ENCODE measurements around the gene G6PC1. TPM values are rescaled to one million over a fixed set of nuclear protein-coding genes. Genes with fewer than 3 reads are reported as not detected.
"Not testable (repeated sequence)": the region's sequence is repeated elsewhere in the genome, so short reads cannot be mapped to it uniquely, and the experiment has no call there.

Gene G6PC1
- total RNA-seq (not detected), polyA plus RNA-seq (not detected)

GRCh38 chr17:42900460-42901331 lies at the start of gene G6PC1:
G6PC1 (plus strand) TSS chr17:42900799; CDS start chr17:42900877, 78 bp downstream.
- H3K27me3 ChIP-seq (ENCODE audit: insufficient read depth, low read length, poor library complexity, severe bottlenecking) = peaks cover 4% of the 10 kb centered on the region
- H3K27me3 Mint-ChIP-seq = peaks cover 23 to 50% of the 10 kb centered on the region in 2 donors
- POLR2A ChIA-PET = no interaction called here
- no peaks in the 10 kb centered on the region for H3K4me1 Mint-ChIP-seq
- no peaks in the 10 kb centered on the region for H3K36me3 Mint-ChIP-seq
- H3K27ac Mint-ChIP-seq = no peak within 1 kb of the TSS
- no peaks in the 10 kb centered on the region for H3K36me3 ChIP-seq (ENCODE audit: insufficient read depth, low read length)
- no peaks in the 10 kb centered on the region for H3K9me3 Mint-ChIP-seq
- no peak within 1 kb of the TSS for H3K27ac ChIP-seq (ENCODE audit: low read depth, low read length)
- H3K4me3 Mint-ChIP-seq = no peak within 1 kb of the TSS
- H3K4me1 ChIP-seq (ENCODE audit: insufficient read depth, low read length) = no peaks in the 10 kb centered on the region
- no peak within 1 kb of the TSS for H3K4me3 ChIP-seq (ENCODE audit: low read length)
- no peak for DNase-seq
- CTCF ChIA-PET = no interaction called here
- no peaks in the 10 kb centered on the region for H3K9me3 ChIP-seq (ENCODE audit: low read length)

DNA sequence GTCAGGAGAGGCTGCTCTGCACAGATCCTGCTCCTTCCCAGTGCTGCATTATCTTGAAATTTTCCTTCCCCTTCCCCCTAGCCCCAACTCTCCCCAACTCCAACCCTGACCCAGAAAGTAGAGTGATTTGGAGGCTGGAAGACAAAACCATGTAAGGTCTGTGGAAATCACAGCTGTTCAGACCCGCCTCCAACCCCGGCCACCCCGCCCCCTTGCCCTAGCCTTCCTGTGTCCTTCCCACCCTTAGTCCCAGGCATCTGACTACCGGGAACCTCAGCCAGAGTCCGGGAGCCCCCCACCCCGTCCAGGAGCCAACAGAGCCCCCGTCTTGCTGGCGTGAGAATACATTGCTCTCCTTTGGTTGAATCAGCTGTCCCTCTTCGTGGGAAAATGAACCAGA lies 49.6 kb upstream of the G6PC1 start, which contains the start of gene AOC3:
Gene AOC3, plus strand, starts transcription at position 246 of the 400 bp plus-strand sequence. Its CDS starts 145 bp downstream, at position 391.
- no peak within 1 kb of the TSS for H3K27ac ChIP-seq (ENCODE audit: low read depth, low read length)
- no peak for DNase-seq
- H3K4me3 ChIP-seq (ENCODE audit: low read length) = no peak within 1 kb of the TSS
- no peaks in the 10 kb centered on the region for H3K9me3 ChIP-seq (ENCODE audit: low read length)
- H3K27me3 ChIP-seq (ENCODE audit: insufficient read depth, low read length, poor library complexity, severe bottlenecking) = no peaks in the 10 kb centered on the region
- peaks cover 7 to 13% of the 10 kb centered on the region in 2 donors for H3K27me3 Mint-ChIP-seq
- no peaks in the 10 kb centered on the region for H3K4me1 ChIP-seq (ENCODE audit: insufficient read depth, low read length)
- H3K27ac Mint-ChIP-seq = no peak within 1 kb of the TSS
- CTCF ChIA-PET = no interaction called here
- peaks cover 0 to 4% (median 0%) of the 10 kb centered on the region in 3 donors for H3K36me3 Mint-ChIP-seq
- H3K36me3 ChIP-seq (ENCODE audit: insufficient read depth, low read length) = no peaks in the 10 kb centered on the region
- POLR2A ChIA-PET = interaction anchor here (0.6 kb wide), 1 partner anchor 26 kb away, joined by 3 read pairs; no protein-coding TSS in a partner anchor
- H3K4me3 Mint-ChIP-seq = no peak within 1 kb of the TSS
- H3K4me1 Mint-ChIP-seq = peaks cover 0 to 6% (median 2%) of the 10 kb centered on the region in 3 donors
- H3K9me3 Mint-ChIP-seq = no peaks in the 10 kb centered on the region

GRCh38 chr17:42851371-42852240 lies 49.0 kb upstream of the G6PC1 start:
- H3K9me3 ChIP-seq (ENCODE audit: low read length); H3K9me3 Mint-ChIP-seq; H3K4me3 ChIP-seq (ENCODE audit: low read length); H3K27ac Mint-ChIP-seq; H3K4me1 Mint-ChIP-seq; H3K27ac ChIP-seq (ENCODE audit: low read depth, low read length); H3K36me3 ChIP-seq (ENCODE audit: insufficient read depth, low read length); H3K4me3 Mint-ChIP-seq; DNase-seq; CTCF ChIA-PET; H3K36me3 Mint-ChIP-seq; H3K27me3 ChIP-seq (ENCODE audit: insufficient read depth, low read length, poor library complexity, severe bottlenecking); H3K4me1 ChIP-seq (ENCODE audit: insufficient read depth, low read length): not testable (repeated sequence)
- peaks cover 7 to 13% of the 10 kb centered on the region in 2 donors for H3K27me3 Mint-ChIP-seq
- POLR2A ChIA-PET = interaction anchor here (0.6 kb wide), 1 partner anchor 26 kb away, joined by 3 read pairs; no protein-coding TSS in a partner anchor

DNA sequence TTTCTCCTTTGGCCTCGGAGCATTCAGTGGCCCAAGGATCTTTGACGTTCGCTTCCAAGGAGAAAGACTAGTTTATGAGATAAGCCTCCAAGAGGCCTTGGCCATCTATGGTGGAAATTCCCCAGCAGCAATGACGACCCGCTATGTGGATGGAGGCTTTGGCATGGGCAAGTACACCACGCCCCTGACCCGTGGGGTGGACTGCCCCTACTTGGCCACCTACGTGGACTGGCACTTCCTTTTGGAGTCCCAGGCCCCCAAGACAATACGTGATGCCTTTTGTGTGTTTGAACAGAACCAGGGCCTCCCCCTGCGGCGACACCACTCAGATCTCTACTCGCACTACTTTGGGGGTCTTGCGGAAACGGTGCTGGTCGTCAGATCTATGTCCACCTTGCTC lies 48.2 kb upstream of the G6PC1 start:
- Histone ChIP-seq H3K27ac (ENCODE audit: low read depth, low read length) (no peak overlapping the region), H3K36me3 (ENCODE audit: insufficient read depth, low read length) (no peaks in the 10 kb centered on the region), H3K4me1 (ENCODE audit: insufficient read depth, low read length) (no peaks in the 10 kb centered on the region), H3K9me3 (ENCODE audit: low read length) (no peaks in the 10 kb centered on the region), H3K27me3 (ENCODE audit: insufficient read depth, low read length, poor library complexity, severe bottlenecking) (no peaks in the 10 kb centered on the region), H3K4me3 (ENCODE audit: low read length) (no peak overlapping the region)
- H3K9me3 Mint-ChIP-seq = no peaks in the 10 kb centered on the region
- H3K4me1 Mint-ChIP-seq = no peaks in the 10 kb centered on the region
- DNase-seq = no peak
- H3K27me3 Mint-ChIP-seq = peaks cover 7 to 19% of the 10 kb centered on the region in 2 donors
- CTCF ChIA-PET = no interaction called here
- no peak overlapping the region for H3K27ac Mint-ChIP-seq
- no peaks in the 10 kb centered on the region for H3K36me3 Mint-ChIP-seq
- POLR2A ChIA-PET = no interaction called here
- no peak overlapping the region for H3K4me3 Mint-ChIP-seq

GRCh38 chr17:42853004-42853403 lies 47.6 kb upstream of the G6PC1 start:
- no peak for DNase-seq
- POLR2A ChIA-PET = no interaction called here
- CTCF ChIA-PET = no interaction called here
- H3K9me3 ChIP-seq (ENCODE audit: low read length) = no peaks in the 10 kb centered on the region
- H3K27me3 Mint-ChIP-seq = peaks cover 7 to 19% of the 10 kb centered on the region in 2 donors
- no peaks in the 10 kb centered on the region for H3K27me3 ChIP-seq (ENCODE audit: insufficient read depth, low read length, poor library complexity, severe bottlenecking)
- no peaks in the 10 kb centered on the region for H3K36me3 ChIP-seq (ENCODE audit: insufficient read depth, low read length)
- no peak overlapping the region for H3K27ac Mint-ChIP-seq
- no peak overlapping the region for H3K27ac ChIP-seq (ENCODE audit: low read depth, low read length)
- H3K9me3 Mint-ChIP-seq = no peaks in the 10 kb centered on the region
- H3K4me1 ChIP-seq (ENCODE audit: insufficient read depth, low read length) = no peaks in the 10 kb centered on the region
- H3K36me3 Mint-ChIP-seq = no peaks in the 10 kb centered on the region
- no peak overlapping the region for H3K4me3 ChIP-seq (ENCODE audit: low read length)
- no peaks in the 10 kb centered on the region for H3K4me1 Mint-ChIP-seq
- no peak overlapping the region for H3K4me3 Mint-ChIP-seq

DNA sequence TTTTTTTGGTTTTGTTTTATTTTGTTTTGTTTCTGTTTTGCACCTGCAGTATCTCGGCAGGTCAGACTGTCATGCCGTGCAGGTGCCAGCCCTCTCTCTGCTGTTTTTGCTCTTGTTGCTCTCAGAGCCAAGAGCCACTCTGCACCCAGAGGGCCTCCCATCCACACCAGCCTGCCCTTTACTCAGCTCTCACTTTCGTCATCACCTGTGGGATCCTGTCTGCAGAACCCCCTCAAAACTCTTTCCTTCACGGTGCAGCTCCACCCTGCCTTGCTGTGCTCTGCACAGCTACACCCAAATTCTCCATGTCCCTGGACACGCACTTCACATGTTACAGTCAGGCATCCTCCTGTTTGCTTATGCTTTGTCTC lies 47.0 kb upstream of the G6PC1 start:
- H3K4me3 Mint-ChIP-seq = no peak overlapping the region
- H3K9me3 ChIP-seq (ENCODE audit: low read length) = no peaks in the 10 kb centered on the region
- ChIA-PET CTCF (no interaction called here), POLR2A (no interaction called here)
- H3K36me3 Mint-ChIP-seq = no peaks in the 10 kb centered on the region
- H3K4me1 ChIP-seq (ENCODE audit: insufficient read depth, low read length) = no peaks in the 10 kb centered on the region
- H3K27me3 ChIP-seq (ENCODE audit: insufficient read depth, low read length, poor library complexity, severe bottlenecking) = no peaks in the 10 kb centered on the region
- no peaks in the 10 kb centered on the region for H3K9me3 Mint-ChIP-seq
- no peaks in the 10 kb centered on the region for H3K4me1 Mint-ChIP-seq
- H3K4me3 ChIP-seq (ENCODE audit: low read length) = no peak overlapping the region
- H3K27ac Mint-ChIP-seq = no peak overlapping the region
- DNase-seq = no peak
- H3K27ac ChIP-seq (ENCODE audit: low read depth, low read length) = no peak overlapping the region
- no peaks in the 10 kb centered on the region for H3K36me3 ChIP-seq (ENCODE audit: insufficient read depth, low read length)
- H3K27me3 Mint-ChIP-seq = peaks cover 7 to 19% of the 10 kb centered on the region in 2 donors

DNA sequence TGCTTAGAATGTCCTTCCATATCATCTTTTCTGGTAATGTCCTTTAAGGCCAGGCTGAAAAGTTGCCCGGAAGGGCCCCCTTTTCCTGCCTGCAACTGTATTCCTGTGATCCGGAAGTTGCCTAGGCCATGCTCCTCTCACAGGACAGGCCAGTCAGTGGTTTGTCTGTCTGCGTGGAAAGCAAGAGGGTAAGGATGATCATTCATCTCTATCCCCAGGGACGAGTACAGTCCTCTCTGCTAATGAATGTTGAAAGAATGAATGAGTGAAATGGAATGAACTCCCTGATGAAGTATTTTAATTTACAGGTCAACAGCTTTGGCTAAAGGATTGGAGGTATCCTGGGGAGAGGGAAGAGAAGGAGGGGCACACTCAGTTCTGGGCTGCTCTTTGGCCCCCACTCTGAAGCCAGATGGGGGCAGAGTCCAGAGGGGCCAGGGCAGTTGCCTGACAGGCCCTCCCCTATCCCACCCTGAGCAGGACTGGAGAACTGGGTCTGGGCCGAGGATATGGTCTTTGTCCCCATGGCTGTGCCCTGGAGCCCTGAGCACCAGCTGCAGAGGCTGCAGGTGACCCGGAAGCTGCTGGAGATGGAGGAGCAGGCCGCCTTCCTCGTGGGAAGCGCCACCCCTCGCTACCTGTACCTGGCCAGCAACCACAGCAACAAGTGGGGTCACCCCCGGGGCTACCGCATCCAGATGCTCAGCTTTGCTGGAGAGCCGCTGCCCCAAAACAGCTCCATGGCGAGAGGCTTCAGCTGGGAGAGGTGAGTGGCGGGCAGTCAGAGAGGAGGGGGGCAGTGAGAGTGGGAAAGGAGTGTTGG lies 46.4 kb upstream of the G6PC1 start:
- Histone ChIP-seq H3K4me3 (ENCODE audit: low read length) (no peak overlapping the region), H3K4me1 (ENCODE audit: insufficient read depth, low read length) (no peaks in the 10 kb centered on the region), H3K27me3 (ENCODE audit: insufficient read depth, low read length, poor library complexity, severe bottlenecking) (no peaks in the 10 kb centered on the region), H3K36me3 (ENCODE audit: insufficient read depth, low read length) (no peaks in the 10 kb centered on the region), H3K9me3 (ENCODE audit: low read length) (no peaks in the 10 kb centered on the region), H3K27ac (ENCODE audit: low read depth, low read length) (no peak overlapping the region)
- Mint-ChIP-seq H3K27me3 (peaks cover 7 to 19% of the 10 kb centered on the region in 2 donors), H3K36me3 (no peaks in the 10 kb centered on the region), H3K27ac (no peak overlapping the region), H3K4me3 (no peak overlapping the region), H3K9me3 (no peaks in the 10 kb centered on the region), H3K4me1 (no peaks in the 10 kb centered on the region)
- POLR2A ChIA-PET = no interaction called here
- DNase-seq = no peak
- CTCF ChIA-PET = interaction anchor here (0.8 kb wide), 1 partner anchor 16 kb away, joined by 3 read pairs; no protein-coding TSS in a partner anchor

Data from CD8-positive, alpha-beta memory T cell (primary cell).